ENCODE measurements around the gene ARID3C.
A peak's percentile ranks its signal among the peaks of the same experiment; 100 is the strongest.
"Not testable (repeated sequence)": the region's sequence is repeated elsewhere in the genome, so short reads cannot be mapped to it uniquely, and the experiment has no call there.

The ARID3C gene

DNA sequence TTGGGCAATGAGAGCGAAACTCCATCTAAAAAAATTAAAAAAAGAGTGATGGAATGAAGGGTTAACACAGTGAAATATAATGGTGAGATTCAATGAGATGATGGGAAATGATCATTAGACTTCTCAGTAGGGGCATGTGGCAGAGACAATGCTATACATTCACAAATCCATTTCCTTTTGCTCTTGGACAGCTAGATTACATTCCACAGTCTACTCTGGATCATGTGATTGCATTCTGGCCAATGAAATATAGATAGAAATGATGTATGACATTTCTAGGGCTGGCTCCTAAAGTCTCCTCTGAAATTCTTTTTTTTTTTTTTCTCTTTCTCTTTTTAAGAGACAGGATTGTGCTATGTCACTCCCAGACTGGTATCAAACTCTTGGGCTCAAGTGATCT lies 13.8 kb upstream of the ARID3C start:
- H2BK120ac ChIP-seq (ENCODE audit: low read depth, low read length), result no peak overlapping the region
- H3K23ac ChIP-seq (ENCODE audit: low read length in 2 of 2), result no peak overlapping the region
- WGBS, result 89% methylated on average over 1 of the region's 1 CpG
- H3K4me2 ChIP-seq (ENCODE audit: low read length, poor library complexity, severe bottlenecking), result no peak overlapping the region
- no peak overlapping the region for H3K9ac ChIP-seq (ENCODE audit: low read length)
- H2BK5ac ChIP-seq (ENCODE audit: low read depth, low read length, poor library complexity, severe bottlenecking), result no peak overlapping the region
- no peak overlapping the region for H3K4me3 ChIP-seq (ENCODE audit: insufficient read depth in 1 of 2, low read depth in 1 of 2, low read length in 2 of 2)
- peaks cover 3% of the 10 kb centered on the region for H3K79me1 ChIP-seq (replicated peaks; ENCODE audit: low read length, poor library complexity, severe bottlenecking)
- no peak overlapping the region for H4K91ac ChIP-seq (ENCODE audit: low read length)
- H3K18ac ChIP-seq (ENCODE audit: low read depth in 1 of 2, low read length in 2 of 2), result no peak overlapping the region
- H2AK5ac ChIP-seq (ENCODE audit: low read length, severe bottlenecking), result no peak overlapping the region
- no peak overlapping the region for H3K14ac ChIP-seq (ENCODE audit: low read length in 2 of 2)
- no peak overlapping the region for H2BK15ac ChIP-seq (ENCODE audit: low read depth, poor library complexity, severe bottlenecking)
- H3K27ac ChIP-seq (ENCODE audit: low read length, poor library complexity, severe bottlenecking), result no peak overlapping the region
- H4K8ac ChIP-seq (ENCODE audit: low read length), result no peak overlapping the region
- H3K4ac ChIP-seq (ENCODE audit: low read depth in 1 of 2, low read length in 2 of 2), result no peak overlapping the region
- peaks cover 14% of the 10 kb centered on the region for H3K4me1 ChIP-seq (ENCODE audit: control insufficient read depth, insufficient read depth, low read depth, low read length)
- H3K9me3 ChIP-seq (ENCODE audit: control insufficient read depth, low read length), result no peaks in the 10 kb centered on the region
- no peaks in the 10 kb centered on the region for H3K36me3 ChIP-seq (ENCODE audit: control insufficient read depth in 1 of 2, insufficient read depth in 2 of 2, low read depth in 1 of 2, low read length in 2 of 2)
- no peak overlapping the region for H2AFZ ChIP-seq (ENCODE audit: low read depth, low read length)
- no peak for DNase-seq
- no peak overlapping the region for H2BK12ac ChIP-seq (ENCODE audit: low read length in 2 of 2)
- no peaks in the 10 kb centered on the region for H3K27me3 ChIP-seq (ENCODE audit: control insufficient read depth in 1 of 2, insufficient read depth in 1 of 2, low read length in 2 of 2)

DNA sequence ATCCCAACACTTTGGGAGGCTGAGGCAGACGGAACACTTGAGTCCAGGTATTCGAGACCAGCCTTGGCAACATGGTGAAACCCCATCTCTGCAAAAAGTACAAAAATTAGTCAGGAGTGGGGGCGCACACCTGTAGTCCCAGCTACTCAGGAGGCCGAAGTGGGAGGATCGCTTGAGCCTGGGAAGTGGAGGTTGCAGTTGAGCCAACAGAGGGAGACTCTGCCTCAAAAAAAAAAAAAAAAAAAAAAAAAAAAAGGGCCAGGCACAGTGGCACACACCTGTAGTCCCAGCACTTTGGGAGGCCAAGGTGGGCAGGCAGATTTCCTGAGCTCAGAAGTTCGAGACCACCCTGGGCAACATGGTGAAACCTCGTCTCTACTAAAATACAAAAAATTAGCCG lies 10.5 kb upstream of the ARID3C start:
- H3K23ac ChIP-seq (ENCODE audit: low read length in 2 of 2); H3K18ac ChIP-seq (ENCODE audit: low read depth in 1 of 2, low read length in 2 of 2); H2BK12ac ChIP-seq (ENCODE audit: low read length in 2 of 2); H2BK120ac ChIP-seq (ENCODE audit: low read depth, low read length); H3K4me2 ChIP-seq (ENCODE audit: low read length, poor library complexity, severe bottlenecking); DNase-seq; H3K4me3 ChIP-seq (ENCODE audit: insufficient read depth in 1 of 2, low read depth in 1 of 2, low read length in 2 of 2); H3K4ac ChIP-seq (ENCODE audit: low read depth in 1 of 2, low read length in 2 of 2); H3K14ac ChIP-seq (ENCODE audit: low read length in 2 of 2); H3K27me3 ChIP-seq (ENCODE audit: control insufficient read depth in 1 of 2, insufficient read depth in 1 of 2, low read length in 2 of 2); H4K8ac ChIP-seq (ENCODE audit: low read length); H3K27ac ChIP-seq (ENCODE audit: low read length, poor library complexity, severe bottlenecking); H2BK5ac ChIP-seq (ENCODE audit: low read depth, low read length, poor library complexity, severe bottlenecking); H2AFZ ChIP-seq (ENCODE audit: low read depth, low read length); H2BK15ac ChIP-seq (ENCODE audit: low read depth, poor library complexity, severe bottlenecking); H3K9me3 ChIP-seq (ENCODE audit: control insufficient read depth, low read length); H4K91ac ChIP-seq (ENCODE audit: low read length); H3K9ac ChIP-seq (ENCODE audit: low read length); H2AK5ac ChIP-seq (ENCODE audit: low read length, severe bottlenecking): not testable (repeated sequence)
- Histone ChIP-seq H3K4me1 (ENCODE audit: control insufficient read depth, insufficient read depth, low read depth, low read length) (peaks cover 19% of the 10 kb centered on the region), H3K36me3 (ENCODE audit: control insufficient read depth in 1 of 2, insufficient read depth in 2 of 2, low read depth in 1 of 2, low read length in 2 of 2) (peaks cover 11 to 13% of the 10 kb centered on the region in 2 experiments), H3K79me1 (replicated peaks; ENCODE audit: low read length, poor library complexity, severe bottlenecking) (peaks cover 22% of the 10 kb centered on the region)
- WGBS, result 83% methylated on average over 8 of the region's 8 CpGs

- Histone ChIP-seq H3K14ac (ENCODE audit: low read length in 2 of 2) (no peak overlapping the region), H3K4me1 (ENCODE audit: control insufficient read depth, insufficient read depth, low read depth, low read length) (peaks cover 19% of the 10 kb centered on the region), H3K4ac (ENCODE audit: low read depth in 1 of 2, low read length in 2 of 2) (peak overlapping the region; percentile 13 to 85), H3K9ac (ENCODE audit: low read length) (peak overlapping the region; percentile 93), H3K4me2 (ENCODE audit: low read length, poor library complexity, severe bottlenecking) (peak overlapping the region; percentile 99), H3K4me3 (ENCODE audit: insufficient read depth in 1 of 2, low read depth in 1 of 2, low read length in 2 of 2) (peak overlapping the region; percentile 85 to 88), H3K79me1 (replicated peaks; ENCODE audit: low read length, poor library complexity, severe bottlenecking) (peaks cover 22% of the 10 kb centered on the region), H3K36me3 (ENCODE audit: control insufficient read depth in 1 of 2, insufficient read depth in 2 of 2, low read depth in 1 of 2, low read length in 2 of 2) (peaks cover 11 to 13% of the 10 kb centered on the region in 2 experiments), H2BK15ac (ENCODE audit: low read depth, poor library complexity, severe bottlenecking) (peak overlapping the region; percentile 63), H3K18ac (ENCODE audit: low read depth in 1 of 2, low read length in 2 of 2) (peak overlapping the region; percentile 40 to 96), H4K91ac (ENCODE audit: low read length) (peak overlapping the region; percentile 54), H3K27me3 (ENCODE audit: control insufficient read depth in 1 of 2, insufficient read depth in 1 of 2, low read length in 2 of 2) (no peaks in the 10 kb centered on the region), H4K8ac (ENCODE audit: low read length) (peak overlapping the region; percentile 99), H2BK5ac (ENCODE audit: low read depth, low read length, poor library complexity, severe bottlenecking) (no peak overlapping the region), H2BK120ac (ENCODE audit: low read depth, low read length) (peak overlapping the region; percentile 85), H2BK12ac (ENCODE audit: low read length in 2 of 2) (no peak overlapping the region), H2AK5ac (ENCODE audit: low read length, severe bottlenecking) (no peak overlapping the region), H2AFZ (ENCODE audit: low read depth, low read length) (peak overlapping the region; percentile 83), H3K9me3 (ENCODE audit: control insufficient read depth, low read length) (no peaks in the 10 kb centered on the region), H3K27ac (ENCODE audit: low read length, poor library complexity, severe bottlenecking) (peak overlapping the region; percentile 26), H3K23ac (ENCODE audit: low read length in 2 of 2) (no peak overlapping the region)
- 28% methylated on average over 7 of the region's 7 CpGs for WGBS
- DNase-seq, result no peak
Measured at GRCh38 chr9:34638138-34638445, 9.2 kb upstream of the ARID3C start.

DNA sequence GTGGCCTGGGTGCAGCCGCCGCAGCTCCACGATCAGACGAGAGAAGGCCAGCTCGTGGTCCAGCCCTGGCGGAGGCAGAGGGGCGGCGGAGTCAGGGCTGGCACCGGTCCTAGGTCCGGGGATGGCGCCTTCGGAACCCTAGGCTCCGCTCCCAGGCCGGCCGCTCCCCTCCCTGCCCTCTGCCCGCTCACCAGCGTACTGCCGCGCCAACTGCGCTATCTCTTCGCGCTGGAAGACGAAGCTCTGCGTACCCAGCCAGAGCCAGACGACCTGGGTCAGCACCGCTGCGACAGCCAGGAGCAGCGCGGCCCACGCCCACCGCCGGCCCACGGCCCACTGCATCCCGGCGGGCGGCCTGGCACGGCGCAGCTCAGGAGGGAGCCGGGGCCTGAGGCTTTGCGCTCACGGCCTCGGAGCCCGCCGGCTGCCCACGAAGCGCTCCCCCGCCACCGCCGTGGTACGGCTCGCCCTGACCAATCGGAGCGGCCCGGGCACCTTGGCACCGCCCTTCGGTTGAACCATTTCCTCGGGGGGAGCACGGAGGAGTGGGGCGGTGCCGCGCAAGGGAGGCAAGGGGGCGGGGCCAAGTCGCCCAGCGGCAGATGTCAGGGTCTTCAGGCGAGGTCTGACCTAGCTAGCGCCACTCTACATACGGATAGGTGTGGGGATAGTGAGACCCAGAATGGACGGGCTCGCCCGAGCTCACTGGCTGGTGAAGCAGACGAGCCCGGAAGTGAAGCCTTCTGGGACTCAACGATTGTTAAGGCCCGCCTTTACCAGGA lies 8.7 kb upstream of the ARID3C start, which contains the start of gene SIGMAR1:
TSS of gene SIGMAR1 (minus strand) at position 432 of the 782 bp plus-strand sequence. CDS start at position 342, 90 bp downstream.
- H3K27me3 ChIP-seq (ENCODE audit: control insufficient read depth in 1 of 2, insufficient read depth in 1 of 2, low read length in 2 of 2), result no peaks in the 10 kb centered on the region
- H3K4ac ChIP-seq (ENCODE audit: low read depth in 1 of 2, low read length in 2 of 2), result peak within 1 kb of the TSS; percentile 88 to 99
- peak; percentile 92 for DNase-seq
- H3K36me3 ChIP-seq (ENCODE audit: control insufficient read depth in 1 of 2, insufficient read depth in 2 of 2, low read depth in 1 of 2, low read length in 2 of 2), result peaks cover 11 to 13% of the 10 kb centered on the region in 2 experiments
- peaks cover 22% of the 10 kb centered on the region for H3K79me1 ChIP-seq (replicated peaks; ENCODE audit: low read length, poor library complexity, severe bottlenecking)
- peak within 1 kb of the TSS; percentile 85 to 88 for H3K4me3 ChIP-seq (ENCODE audit: insufficient read depth in 1 of 2, low read depth in 1 of 2, low read length in 2 of 2)
- peaks cover 19% of the 10 kb centered on the region for H3K4me1 ChIP-seq (ENCODE audit: control insufficient read depth, insufficient read depth, low read depth, low read length)
- no peaks in the 10 kb centered on the region for H3K9me3 ChIP-seq (ENCODE audit: control insufficient read depth, low read length)
- peak within 1 kb of the TSS; percentile 51 to 97 for H3K23ac ChIP-seq (ENCODE audit: low read length in 2 of 2)
- WGBS, result 2% methylated on average over 74 of the region's 74 CpGs
- peak within 1 kb of the TSS; percentile 99 for H3K4me2 ChIP-seq (ENCODE audit: low read length, poor library complexity, severe bottlenecking)
- H2BK5ac ChIP-seq (ENCODE audit: low read depth, low read length, poor library complexity, severe bottlenecking), result peak within 1 kb of the TSS; percentile 35
- peak within 1 kb of the TSS; percentile 43 to 100 for H3K14ac ChIP-seq (ENCODE audit: low read length in 2 of 2)
- peak within 1 kb of the TSS; percentile 63 for H2BK15ac ChIP-seq (ENCODE audit: low read depth, poor library complexity, severe bottlenecking)
- peak within 1 kb of the TSS; percentile 99 for H2AFZ ChIP-seq (ENCODE audit: low read depth, low read length)
- H3K18ac ChIP-seq (ENCODE audit: low read depth in 1 of 2, low read length in 2 of 2), result peak within 1 kb of the TSS; percentile 96 to 100
- H4K91ac ChIP-seq (ENCODE audit: low read length), result peak within 1 kb of the TSS; percentile 94
- peak within 1 kb of the TSS in 1 of 2 experiments; percentile 91 for H2BK12ac ChIP-seq (ENCODE audit: low read length in 2 of 2)
- H4K8ac ChIP-seq (ENCODE audit: low read length), result peak within 1 kb of the TSS; percentile 99
- H2BK120ac ChIP-seq (ENCODE audit: low read depth, low read length), result peak within 1 kb of the TSS; percentile 85
- H2AK5ac ChIP-seq (ENCODE audit: low read length, severe bottlenecking), result peak within 1 kb of the TSS; percentile 30
- H3K27ac ChIP-seq (ENCODE audit: low read length, poor library complexity, severe bottlenecking), result peak within 1 kb of the TSS; percentile 26
- H3K9ac ChIP-seq (ENCODE audit: low read length), result peak within 1 kb of the TSS; percentile 93
